GM20431 (cell line): ENCODE results near the gene PDE7B.

ENCODE experiments used
- in situ Hi-C: fragments of 300-500 bp; cut with MseI, MboI; formaldehyde crosslinking; loops from one replicate; pipeline ENCODE4 v1.15.0; 2020; ENCODE audit warnings: low sequenced_read_pairs; ENCODE audit not compliant: unreplicated experiment

The PDE7B gene

DNA sequence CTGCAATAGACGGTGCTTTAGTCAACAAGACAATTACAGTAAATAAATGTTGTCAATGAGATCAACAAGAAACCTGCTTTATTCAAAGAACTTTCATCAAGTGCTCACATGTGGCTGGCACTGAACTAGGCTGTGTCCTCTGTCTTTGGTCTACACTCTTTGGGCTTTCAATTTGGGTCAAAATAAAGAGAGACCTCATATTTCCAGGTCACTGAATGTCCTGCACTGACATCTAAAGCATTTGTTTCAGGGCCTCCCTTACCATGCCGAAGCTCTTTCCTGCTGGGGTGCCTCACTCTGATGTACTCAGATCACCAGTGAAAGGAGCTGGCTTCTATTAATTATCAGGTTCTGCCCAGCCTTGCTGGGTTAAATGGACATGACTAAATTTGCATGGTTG is 32.0 kb downstream of the PDE7B start:
- in situ Hi-C loops: no loop called here

DNA sequence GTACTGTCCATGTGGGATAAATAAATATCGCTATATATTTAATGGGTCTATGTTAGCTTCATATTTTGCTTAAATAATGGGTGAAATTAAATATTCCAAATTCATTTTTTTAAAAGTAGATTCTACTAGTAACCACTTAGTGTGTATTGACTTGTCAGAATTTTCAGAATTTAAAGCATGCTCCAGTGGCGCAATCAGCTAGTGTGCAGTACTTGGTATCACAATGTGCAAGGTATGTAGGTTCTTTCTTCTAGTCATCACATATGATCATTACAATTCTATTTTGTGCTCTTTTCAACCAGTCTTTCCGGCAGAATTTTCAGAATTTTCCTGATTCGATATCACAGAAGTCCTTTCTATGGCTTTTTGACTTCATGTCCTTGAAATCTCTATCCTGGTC is 32.6 kb downstream of the PDE7B start:
- in situ Hi-C loops: no loop called here

DNA sequence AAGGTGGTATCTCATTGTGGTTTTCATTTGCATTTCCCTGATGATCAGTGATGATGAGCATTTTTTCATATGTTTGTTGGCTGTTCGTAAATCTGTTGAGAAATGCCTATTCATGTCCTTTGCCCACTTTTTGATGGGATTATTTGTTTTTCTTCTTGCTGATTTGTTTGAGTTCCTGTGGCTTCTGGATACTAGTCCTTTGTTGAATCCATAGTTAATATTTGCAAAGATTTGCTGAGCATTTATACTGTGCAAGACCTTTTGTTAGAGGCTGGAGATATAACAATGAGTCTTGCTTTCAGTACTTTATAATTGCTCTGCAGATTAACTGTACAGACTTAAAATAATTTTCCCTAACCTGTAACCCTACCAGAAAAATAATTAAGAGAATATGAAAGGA is 35.6 kb downstream of the PDE7B start:
- in situ Hi-C loops: no loop called here

DNA sequence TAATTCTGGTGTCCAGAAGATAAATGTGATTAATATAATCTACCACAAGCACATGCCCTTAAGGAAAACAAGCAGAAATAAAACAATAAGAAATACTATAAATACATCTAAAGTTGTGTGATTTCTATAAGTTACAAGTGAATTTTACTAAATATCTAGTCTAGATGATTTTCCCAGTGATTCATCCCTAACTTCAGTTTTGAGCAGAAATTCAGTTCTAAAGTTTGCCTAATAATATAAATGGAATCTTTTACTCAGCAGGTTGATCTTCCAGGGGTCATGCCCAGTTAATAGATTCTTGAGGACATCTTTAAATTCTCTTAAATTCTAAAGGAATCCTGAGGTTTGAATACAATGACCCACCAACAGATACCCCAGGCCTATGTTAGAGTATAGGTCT is 37.3 kb downstream of the PDE7B start:
- in situ Hi-C loops: no loop called here

DNA sequence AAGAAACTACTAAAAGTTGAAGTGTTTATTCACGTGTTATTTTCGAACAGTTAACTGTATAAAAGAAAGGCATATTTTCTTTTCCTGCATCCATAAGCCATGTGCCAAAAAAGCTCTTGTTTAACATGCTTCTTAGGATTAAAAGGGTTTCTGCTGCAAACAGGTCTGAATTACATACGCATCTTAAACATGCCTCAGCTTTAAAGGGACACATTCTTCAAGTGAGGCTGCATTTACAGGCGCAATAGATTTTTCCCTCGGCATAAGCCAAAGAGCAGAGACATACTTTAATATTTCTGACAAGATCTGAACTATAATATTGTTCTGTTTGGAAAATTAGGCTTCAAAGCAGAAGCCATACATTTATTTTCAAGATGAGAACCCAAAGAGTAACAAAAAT is 39.4 kb downstream of the PDE7B start:
- in situ Hi-C loops: no loop called here

DNA sequence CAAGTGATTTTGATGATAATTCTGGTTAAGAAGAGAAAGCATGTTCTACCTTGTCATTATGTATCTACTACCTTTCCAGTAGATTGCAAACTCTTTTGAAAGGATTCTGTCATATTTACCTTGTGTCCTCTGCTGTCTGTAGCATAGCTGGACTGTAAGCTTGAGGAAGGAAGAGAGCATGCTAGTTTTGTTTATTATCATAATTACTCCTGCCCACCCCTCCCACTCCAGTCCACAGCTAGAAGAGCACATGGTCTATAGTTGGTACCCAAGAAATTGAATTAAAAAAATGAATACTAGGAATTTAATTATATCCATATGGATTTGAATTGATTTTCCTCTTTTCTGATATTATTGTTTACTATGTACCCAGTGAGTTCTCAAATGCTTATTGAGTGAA is 40.2 kb downstream of the PDE7B start:
- in situ Hi-C loops: no loop called here

DNA sequence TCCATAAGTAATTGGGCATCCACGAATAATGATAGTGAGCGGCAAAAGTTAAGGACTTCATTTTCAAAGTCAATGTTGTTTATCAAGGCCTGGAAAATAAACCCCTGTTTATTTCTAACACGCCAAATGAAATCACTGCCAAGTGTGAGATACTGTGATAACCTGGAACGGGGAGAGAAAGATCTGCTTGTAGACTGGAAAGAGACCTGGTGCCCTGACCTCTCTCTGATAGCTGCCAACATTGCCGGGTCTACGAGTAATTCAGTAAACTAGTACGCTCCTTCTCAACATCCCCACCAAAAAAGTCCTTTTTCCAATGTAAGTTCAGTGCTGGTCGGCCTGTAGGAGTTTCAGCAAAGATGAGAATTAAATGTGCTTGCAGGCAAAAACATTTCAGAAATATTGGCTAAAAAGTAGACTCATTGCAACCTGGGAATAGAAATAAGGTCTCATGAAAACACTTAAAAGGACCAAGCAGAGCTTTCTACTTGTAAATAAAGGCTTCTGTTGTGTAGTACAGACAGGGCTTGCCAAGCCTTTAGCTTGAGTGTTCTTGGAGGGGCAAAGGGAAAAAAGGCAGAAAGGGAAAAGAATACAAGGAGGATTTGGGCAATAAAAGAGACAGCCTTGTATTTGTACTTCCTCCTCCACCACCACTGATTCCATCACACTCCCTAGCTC is 43.9 kb downstream of the PDE7B start:
- in situ Hi-C loops: no loop called here

DNA sequence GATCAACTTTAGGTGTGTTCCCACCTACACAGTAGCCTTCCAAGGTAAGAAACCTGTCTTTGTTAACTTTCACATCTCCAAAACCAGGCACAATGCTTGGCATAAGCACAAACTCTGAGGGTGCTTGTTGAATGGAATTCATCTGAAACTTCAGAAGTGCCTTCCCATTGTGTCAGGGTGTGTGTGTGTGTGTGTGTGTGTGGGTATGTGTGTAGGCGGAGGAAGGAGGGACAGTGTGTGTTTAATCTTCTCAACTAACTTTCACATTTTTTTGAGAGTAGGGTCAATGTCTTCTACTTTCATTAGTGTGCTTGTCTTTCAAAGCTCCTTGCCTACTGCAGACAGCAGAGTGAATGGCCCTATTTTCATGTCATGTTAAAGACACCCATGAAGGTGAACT is 45.6 kb downstream of the PDE7B start:
- in situ Hi-C loops: no loop called here

DNA sequence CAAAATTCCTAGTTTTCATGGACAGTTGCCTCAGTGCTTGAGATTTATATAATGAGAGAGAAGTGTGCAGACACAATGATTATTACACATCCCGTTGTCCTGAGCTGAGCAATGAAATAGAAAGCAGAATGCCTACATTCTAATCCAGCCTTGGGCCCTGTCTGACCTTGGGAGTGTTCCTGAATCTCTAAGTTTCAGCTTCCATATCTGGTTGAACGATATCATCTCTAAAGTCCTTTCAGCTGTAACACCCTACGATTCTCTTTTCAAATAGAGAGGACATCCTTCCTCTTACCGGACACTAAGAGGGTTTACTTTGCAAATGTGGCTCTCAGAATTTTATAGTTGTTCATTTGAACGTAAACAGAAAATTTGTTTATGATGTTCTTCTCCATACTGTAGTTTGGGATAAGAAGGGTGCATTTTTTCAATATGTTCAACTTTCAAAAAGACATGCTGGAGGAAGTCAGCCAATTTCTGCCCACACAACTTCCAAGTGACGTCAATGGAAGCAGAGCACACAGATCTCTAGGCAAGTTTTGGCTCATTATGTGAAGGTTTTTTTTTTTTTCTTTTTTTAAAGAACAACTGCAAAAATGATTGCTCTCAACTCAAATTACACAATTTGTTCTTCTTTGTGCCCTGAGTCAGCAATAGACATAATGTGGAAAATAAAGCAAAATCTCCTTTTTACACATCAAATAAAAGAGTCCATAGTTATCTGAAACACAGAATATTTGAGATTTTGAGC is 50.4 kb downstream of the PDE7B start:
- in situ Hi-C loops: loop anchor here (25.0 kb wide), 1 partner anchor 365 kb away; no protein-coding TSS in a partner anchor

DNA sequence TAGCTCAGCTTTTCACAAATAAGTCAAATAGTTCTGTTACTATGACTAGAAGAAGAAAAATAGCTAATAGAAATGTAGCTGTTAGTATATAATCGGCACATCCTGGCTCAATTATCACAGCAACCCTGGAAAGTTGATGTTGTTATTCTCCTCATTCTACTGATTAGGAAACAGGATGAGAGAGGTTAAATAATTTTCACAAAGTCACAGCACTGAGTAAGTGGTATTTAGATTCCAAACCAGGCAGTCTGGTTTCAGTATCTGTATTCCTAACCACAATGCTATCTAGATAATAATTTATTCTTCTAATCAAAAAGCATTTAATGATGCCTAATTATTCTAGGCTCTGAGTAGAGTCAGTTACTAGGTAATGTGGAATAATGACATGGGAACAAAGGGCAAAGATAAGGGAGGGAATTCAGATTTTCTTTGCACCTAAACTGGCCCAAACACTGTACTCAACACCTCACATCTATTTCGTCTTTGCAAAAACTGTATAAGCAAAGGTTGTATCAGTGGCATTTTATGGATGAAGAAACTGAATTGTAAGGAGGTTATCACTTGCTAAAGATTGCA is 51.3 kb downstream of the PDE7B start:
- in situ Hi-C loops: loop anchor here (25.0 kb wide), 1 partner anchor 366 kb away; no protein-coding TSS in a partner anchor

DNA sequence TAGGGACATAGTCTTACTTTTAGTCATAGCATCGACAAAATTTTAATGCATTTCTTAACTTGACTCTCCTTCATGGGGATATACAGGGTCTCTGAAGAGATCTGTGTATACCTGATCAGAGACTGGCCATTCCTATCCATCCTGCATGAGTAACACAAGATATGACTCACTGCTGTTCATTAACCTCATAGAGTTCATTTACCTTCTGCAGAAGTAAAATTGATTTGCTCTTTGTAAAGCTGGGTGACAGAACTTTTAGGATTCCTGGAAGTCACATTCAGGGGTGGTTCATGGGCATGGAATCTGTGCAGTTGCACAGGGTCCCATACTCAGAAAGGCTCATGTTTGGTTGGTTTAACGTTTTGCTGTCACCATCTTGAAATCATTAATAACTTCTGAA is 53.2 kb downstream of the PDE7B start:
- in situ Hi-C loops: loop anchor here (25.0 kb wide), 1 partner anchor 367 kb away; no protein-coding TSS in a partner anchor

DNA sequence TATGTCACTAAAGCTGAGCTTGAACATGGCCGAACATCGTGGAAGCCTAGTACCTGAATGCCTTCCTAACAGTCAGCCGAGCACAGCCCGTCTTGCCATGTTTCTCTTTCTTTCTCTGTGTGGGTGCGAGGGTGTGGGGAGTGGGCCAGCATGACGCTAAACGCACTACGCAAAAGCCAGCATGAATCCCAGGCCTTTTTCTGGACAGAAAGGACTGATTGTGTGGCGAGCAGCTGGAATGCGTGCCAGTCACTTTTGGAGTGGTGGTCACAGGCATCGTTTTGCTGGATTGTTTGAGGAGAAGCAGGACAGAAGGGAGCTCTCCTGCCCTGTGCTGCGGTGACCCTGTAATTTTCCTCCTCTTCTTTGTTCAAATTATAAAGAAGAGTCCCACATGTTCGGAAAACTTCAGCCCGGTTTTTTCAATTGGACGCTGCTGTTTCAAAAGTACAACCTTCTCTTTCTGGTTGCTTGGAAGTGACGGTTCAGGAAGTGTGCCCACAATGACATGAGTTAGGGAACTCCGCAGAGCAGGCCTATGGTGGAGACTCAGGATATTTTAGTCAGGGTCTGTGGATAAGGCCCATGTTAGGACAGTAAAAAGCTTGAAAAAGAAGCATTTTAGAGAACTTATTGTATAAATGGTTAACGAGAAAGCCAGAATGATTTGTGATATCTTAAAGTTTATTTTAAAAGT is 54.3 kb downstream of the PDE7B start:
- in situ Hi-C loops: loop anchor here (25.0 kb wide), 1 partner anchor 368 kb away; no protein-coding TSS in a partner anchor

DNA sequence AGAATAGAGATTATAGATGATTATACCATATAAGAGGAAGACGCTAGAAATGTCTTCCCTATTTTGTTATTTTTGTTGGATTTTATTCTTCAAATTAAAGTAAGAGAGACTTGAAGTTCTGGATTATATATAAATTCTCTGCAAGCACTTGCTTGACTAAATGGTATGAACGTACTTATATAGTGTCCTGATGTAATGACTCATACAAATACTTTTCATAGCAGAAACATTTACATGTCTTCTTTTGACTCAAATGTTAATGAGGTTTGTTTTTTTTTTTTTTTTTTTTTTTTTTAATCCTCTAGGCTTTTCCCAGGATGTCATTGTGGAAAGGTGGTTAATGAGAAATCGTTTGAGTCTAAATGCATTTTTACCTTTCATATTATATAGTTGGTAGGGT is 55.0 kb downstream of the PDE7B start:
- in situ Hi-C loops: loop anchor here (25.0 kb wide), 1 partner anchor 369 kb away; no protein-coding TSS in a partner anchor

DNA sequence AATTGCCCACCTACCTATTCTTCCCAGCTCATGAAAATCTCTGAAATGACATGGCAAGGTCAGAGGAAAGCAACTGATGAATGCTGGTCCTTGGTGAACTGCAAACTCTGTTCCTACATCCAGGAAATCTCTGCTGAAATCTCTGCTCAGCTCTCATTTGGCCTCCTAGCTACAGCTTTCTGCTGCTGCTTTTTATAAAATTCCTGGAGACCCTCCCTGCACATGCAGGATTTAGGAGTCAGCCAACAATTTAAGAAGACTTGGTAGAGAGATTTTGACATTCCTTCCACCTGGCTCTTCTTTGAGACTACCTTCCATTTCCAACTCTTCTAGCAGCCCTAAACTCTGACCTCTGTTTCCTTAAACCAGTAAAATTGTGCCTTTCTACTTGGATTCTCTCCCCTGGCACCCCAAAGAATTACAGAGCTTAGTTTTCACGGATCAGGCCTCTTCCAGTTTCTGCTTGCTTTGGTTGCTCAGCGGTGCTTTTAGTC is 55.5 kb downstream of the PDE7B start:
- in situ Hi-C loops: loop anchor here (25.0 kb wide), 1 partner anchor 370 kb away; no protein-coding TSS in a partner anchor

DNA sequence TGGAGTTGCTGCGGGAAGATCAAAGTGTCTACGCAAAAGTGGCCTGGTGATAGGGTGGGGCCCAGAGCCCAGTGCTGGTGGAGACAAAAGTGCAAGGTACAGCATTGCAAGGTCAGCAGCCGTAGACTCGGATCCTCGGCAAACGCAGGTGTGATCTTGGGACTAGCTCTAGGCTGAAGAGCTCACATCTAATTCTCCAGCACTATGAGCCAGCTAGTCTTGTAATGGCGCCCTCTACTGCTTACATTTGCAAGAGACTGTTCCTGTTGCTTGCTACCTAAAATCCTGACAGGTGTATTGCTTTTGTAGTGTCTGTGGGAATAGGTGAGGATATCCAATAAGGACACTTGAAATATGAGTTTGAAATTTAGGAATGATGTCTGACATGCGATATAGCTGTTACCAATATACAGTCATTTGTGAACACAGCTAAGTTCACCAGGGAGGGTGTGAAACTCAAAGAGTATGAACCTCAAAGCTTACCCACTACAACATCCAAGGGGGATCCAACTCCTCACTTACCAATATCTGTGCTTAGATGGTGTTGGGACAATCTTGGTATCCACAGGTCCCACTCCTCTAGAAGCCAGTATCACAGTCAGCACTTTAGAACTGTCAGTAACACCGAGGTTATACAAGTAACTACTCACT is 58.4 kb downstream of the PDE7B start:
- in situ Hi-C loops: loop anchor here (25.0 kb wide), 1 partner anchor 373 kb away; no protein-coding TSS in a partner anchor

DNA sequence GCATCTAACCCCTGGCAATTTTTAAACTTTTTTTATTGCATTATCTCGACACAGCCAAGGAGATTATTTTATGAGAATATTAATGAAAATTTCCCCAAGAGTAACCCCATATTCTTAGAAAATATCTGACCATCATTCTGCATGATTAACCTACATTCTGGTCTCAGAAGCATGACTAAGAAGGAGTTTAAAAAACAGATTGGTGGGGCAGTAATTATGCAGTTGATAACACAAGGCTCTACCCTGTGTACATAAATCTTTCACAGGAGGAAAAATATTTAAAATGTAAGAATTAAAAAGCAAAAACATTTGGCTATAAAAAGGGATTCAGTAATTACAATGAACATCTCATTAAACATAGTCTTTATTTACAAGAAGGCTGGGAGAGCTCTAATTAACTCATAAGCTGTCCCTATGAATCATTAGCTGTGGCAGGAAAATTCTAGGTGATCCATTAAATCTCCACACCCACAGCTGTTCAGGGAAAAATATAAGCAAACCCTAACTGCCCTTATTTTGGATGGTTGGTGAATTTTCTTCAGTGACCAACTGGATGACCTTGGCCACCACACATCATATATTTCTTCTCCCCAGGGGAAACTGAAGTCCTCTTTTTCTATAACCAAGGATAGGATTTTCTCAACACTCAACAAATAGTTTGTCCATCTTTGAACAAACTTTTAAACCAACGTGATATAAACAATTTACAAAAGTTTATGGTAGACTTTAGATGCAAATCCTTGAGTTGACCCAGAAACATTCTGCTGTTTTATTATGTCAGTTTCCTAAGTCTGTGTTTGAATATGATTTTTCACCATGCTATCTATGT is 59.5 kb downstream of the PDE7B start:
- in situ Hi-C loops: loop anchor here (25.0 kb wide), 1 partner anchor 374 kb away; no protein-coding TSS in a partner anchor

DNA sequence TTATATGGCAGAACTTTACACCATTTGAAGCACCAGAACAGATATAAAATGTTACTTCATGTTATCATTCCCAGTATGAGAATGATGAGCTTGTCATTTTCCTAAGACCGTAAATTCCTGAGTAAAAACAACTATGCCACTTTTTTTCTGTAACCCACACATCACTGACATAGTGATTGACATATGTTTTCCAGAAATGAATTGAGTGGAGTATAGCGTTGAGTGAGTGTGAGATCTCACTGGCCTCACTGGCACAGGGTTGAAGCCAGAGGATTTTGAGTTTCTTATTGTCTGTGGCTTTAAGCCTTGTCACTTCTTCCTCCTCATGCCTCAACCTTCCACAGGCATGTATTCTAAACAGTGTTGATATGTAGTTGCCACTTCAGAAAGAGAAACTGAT is 62.3 kb downstream of the PDE7B start:
- in situ Hi-C loops: loop anchor here (25.0 kb wide), 1 partner anchor 376 kb away; no protein-coding TSS in a partner anchor

DNA sequence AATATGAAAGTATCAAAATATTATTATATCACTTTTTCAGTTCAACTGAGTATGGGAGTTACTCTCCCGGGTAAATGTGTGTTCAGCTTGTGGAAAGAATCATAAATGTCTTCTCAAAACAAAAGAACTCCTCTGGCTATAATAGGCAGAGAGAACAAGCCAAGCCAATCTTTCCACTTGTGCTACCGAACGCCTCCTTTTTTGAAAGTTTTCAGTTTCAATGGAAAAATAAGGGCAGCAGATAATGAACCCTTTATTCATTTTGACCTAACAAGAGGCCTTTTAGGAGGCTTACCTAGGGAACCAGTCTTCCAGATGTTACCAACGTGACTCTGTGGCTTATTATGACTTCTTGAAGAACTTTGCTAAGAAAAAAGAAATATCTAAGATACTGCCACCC is 67.5 kb downstream of the PDE7B start:
- in situ Hi-C loops: loop anchor here (25.0 kb wide), 1 partner anchor 382 kb away; no protein-coding TSS in a partner anchor

DNA sequence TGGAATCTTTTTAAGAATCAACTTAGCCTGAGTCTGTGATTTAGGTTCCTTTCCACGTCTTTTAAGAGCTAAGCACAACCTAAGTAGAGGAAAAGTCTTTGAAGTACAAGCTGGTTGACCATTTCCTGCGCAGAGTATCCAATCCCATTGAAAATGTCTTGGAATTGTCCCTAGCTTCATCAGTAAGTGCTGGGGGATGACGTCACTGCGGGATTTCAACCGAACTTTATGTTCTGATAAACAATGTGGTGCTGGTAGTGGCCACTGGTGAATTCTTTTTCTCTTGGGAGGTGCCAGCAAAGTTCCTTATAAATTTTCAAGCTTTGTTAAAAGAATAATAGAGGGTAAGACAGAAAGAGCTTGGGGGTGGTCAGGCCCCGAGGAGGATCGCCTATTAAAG is 69.2 kb downstream of the PDE7B start:
- in situ Hi-C loops: loop anchor here (25.0 kb wide), 1 partner anchor 383 kb away; no protein-coding TSS in a partner anchor
